Mesodermal cell (in vitro differentiated cells): ENCODE measurements around the gene MYO18A.
A peak's percentile ranks its signal among the peaks of the same experiment; 100 is the strongest.

Source experiments
- H3K27ac ChIP-seq: 2 replicates; pipeline ENCODE4 v1.7.0; 2013; ENCODE audit warnings: mild to moderate bottlenecking, low read depth, low read length, moderate library complexity; ENCODE audit not compliant: severe bottlenecking
- H3K36me3 ChIP-seq: 2 replicates; pipeline ENCODE4 v1.7.1; 2013; ENCODE audit warnings: mild to moderate bottlenecking, low read length, moderate library complexity; ENCODE audit not compliant: control insufficient read depth, insufficient read depth
- H3K4me1 ChIP-seq: one replicate; pipeline ENCODE4 v1.7.1; 2013; ENCODE audit warnings: mild to moderate bottlenecking, low read length; ENCODE audit not compliant: insufficient read depth, control insufficient read depth, poor library complexity, severe bottlenecking
- H3K4me3 ChIP-seq: 2 replicates; pipeline ENCODE4 v1.7.0; 2013; ENCODE audit warnings: low read length, control low read depth, mild to moderate bottlenecking; ENCODE audit not compliant: insufficient read depth, poor library complexity, severe bottlenecking; ENCODE audit errors: extremely low read depth
- H3K9me3 ChIP-seq: 2 replicates; pipeline ENCODE4 v1.7.1; 2013; ENCODE audit warnings: mild to moderate bottlenecking, low read length, moderate library complexity; ENCODE audit not compliant: control insufficient read depth
- WGBS, 2 experiments: methylation state at CpG; one replicate each; pipeline ENCODE4 v1.1.5; 2013; ENCODE audit warnings: missing lambda C conversion rate in 2 of 2; ENCODE audit not compliant: insufficient coverage in 2 of 2; 5-methylcytosine and 5-hydroxymethylcytosine counted together

The MYO18A gene

DNA sequence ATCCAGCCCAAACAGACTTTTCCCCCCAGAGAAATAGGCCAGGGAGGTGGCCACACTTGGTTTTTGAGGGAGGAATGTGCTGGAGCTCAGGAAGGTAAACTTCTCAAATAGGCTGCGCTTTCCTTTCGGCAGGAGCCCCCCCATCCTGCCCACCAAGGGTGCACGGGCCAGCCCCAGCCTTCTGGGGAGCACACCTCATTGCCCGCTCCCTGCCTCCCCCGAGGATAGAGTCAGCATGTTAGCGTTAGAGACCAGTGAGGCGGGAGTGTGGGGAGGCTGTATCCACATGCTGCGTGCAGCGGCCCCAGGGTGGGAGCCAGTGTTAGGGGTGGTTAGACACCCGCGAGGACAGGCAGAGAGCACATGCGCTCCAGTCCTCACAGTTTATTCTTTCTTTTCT, 95.0 kb downstream of the MYO18A start:
- Histone ChIP-seq H3K36me3 (peaks cover 68% of the 10 kb centered on the region), H3K9me3 (no peaks in the 10 kb centered on the region), H3K4me3 (no peak overlapping the region), H3K4me1 (peaks cover 18% of the 10 kb centered on the region), H3K27ac (no peak overlapping the region)
- WGBS, 2 experiments, result 84 to 89% methylated on average over 7 to 9 of the region's 12 CpGs

- Histone ChIP-seq H3K4me3 (no peak overlapping the region), H3K9me3 (no peaks in the 10 kb centered on the region), H3K36me3 (peaks cover 67% of the 10 kb centered on the region), H3K4me1 (peaks cover 18% of the 10 kb centered on the region), H3K27ac (peak overlapping the region; percentile 6)
- 66 to 78% methylated on average over 10 to 20 of the region's 21 CpGs for WGBS, 2 experiments
Observed at GRCh38 chr17:29084541-29085146, 95.6 kb downstream of the MYO18A start.

DNA sequence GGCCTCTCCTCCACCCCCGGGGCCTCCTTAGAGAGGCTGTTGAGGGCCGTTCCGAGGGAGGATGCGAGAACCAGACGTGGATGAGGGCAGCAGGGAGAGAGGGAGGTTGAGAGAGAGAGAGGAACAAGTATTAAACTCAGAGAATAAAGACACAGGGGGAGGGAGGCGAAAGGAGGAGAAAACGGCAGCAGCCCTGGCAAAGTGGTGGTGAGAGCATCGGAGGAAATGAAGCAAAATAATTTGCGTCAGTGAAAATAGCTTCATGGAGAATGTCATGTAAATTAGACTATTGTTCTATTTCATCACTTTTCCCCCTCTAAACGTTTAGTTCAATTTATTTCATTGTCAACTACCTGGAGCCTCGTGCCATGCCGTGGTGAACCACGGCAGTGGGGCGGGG, 99.2 kb downstream of the MYO18A start:
- Histone ChIP-seq H3K36me3 (peaks cover 56% of the 10 kb centered on the region), H3K4me1 (peaks cover 12% of the 10 kb centered on the region), H3K27ac (no peak overlapping the region), H3K9me3 (no peaks in the 10 kb centered on the region), H3K4me3 (no peak overlapping the region)
- 92 to 95% methylated on average over 8 to 11 of the region's 14 CpGs for WGBS, 2 experiments

GRCh38 chr17:29080323-29080722, 99.9 kb downstream of the MYO18A start:
- peaks cover 9% of the 10 kb centered on the region for H3K4me1 ChIP-seq
- H3K4me3 ChIP-seq, result no peak overlapping the region
- no peaks in the 10 kb centered on the region for H3K9me3 ChIP-seq
- H3K27ac ChIP-seq, result no peak overlapping the region
- 95 to 98% methylated on average over 28 to 29 of the region's 33 CpGs for WGBS, 2 experiments
- peaks cover 50% of the 10 kb centered on the region for H3K36me3 ChIP-seq

DNA sequence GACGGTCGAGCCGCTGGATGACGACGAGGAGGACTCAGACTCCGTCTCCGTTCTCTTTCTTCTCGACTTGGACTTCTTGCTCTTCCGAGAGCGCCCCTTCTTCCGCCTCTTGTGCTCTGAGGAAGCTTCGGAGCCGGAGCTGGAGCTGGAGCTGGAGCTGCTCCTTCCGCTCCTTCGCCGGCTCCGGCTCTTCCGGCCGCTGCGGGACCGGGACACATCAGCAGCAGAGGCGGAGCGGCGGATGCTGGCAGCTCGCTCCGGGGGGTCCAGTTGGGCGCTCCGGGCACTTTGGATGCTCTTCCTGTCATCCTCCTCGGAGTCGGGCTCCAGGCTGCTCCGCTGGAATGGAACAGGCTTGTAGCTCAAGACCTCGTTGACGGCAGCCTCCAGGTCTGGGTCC, 100.3 kb downstream of the MYO18A start:
- Histone ChIP-seq H3K9me3 (no peaks in the 10 kb centered on the region), H3K27ac (no peak overlapping the region), H3K4me3 (no peak overlapping the region), H3K36me3 (peaks cover 47% of the 10 kb centered on the region), H3K4me1 (peaks cover 4% of the 10 kb centered on the region)
- WGBS, 2 experiments, result 93 to 95% methylated on average over 23 to 33 of the region's 33 CpGs

DNA sequence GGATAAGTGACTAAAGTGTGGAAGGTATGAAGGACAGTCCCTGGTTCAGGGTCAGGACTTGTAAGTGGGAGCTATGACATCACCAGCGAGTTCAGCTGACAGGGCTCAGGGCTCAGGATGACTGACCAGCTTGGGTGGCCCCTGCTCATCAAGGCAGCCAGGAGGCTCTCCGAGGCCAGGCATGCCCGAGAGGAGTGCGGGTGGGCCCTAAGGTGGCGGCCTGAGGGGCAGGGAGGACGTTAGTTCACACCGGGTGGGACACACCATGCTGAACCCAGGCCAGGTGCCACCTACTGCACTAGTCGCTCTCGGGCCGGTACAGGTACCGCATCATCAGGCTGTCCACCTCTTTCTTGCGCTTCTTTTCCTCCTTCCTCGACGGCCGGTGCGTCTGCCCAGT, 100.8 kb downstream of the MYO18A start:
- WGBS, 2 experiments, result 93 to 97% methylated on average over 14 to 16 of the region's 16 CpGs
- Histone ChIP-seq H3K4me3 (no peak overlapping the region), H3K4me1 (no peaks in the 10 kb centered on the region), H3K36me3 (peaks cover 45% of the 10 kb centered on the region), H3K27ac (no peak overlapping the region), H3K9me3 (no peaks in the 10 kb centered on the region)

DNA sequence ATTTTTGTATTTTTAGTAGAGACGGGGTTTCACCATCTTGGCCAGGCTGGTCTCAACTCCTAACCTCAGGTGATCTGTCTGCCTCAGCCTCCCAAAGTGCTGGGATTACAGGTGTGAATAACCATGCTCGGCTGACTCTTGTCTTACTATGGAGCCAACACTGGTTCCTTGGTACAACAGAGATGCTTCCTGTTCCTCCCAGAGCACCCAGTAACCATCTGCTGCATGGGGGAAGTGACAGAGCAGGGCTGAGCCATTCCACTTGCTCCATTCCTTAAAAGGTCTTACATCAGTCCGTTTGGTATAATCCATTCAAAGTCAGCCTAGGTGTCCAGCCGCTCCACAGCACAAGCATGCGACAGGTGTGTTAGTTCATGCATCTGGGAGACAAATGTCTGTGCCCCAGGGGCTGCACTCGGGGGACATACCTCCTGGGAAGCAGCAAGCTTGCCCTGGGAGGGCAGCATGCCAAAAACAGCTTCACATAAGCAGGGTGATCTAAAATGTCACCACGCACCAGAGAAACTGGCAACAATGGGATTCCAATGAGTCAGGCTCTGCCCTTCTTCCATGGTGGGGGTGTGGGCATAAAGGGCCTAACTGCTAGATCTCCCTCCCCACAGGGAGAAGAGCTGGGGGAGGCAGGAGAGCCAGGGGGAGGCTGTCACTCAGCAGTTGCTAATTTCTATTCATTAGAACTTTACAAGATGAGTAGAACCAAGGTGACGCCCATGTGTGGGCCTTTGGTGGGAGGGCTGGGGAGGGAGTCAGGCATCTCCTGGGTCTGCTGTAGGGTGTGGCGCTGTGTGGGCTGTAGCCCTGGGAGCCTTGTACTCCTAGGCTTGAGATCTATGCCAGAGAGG, 101.8 kb downstream of the MYO18A start:
- no peak overlapping the region for H3K4me3 ChIP-seq
- H3K36me3 ChIP-seq, result peaks cover 47% of the 10 kb centered on the region
- H3K27ac ChIP-seq, result no peak overlapping the region
- no peaks in the 10 kb centered on the region for H3K4me1 ChIP-seq
- 90 to 91% methylated on average over 7 to 8 of the region's 9 CpGs for WGBS, 2 experiments
- no peaks in the 10 kb centered on the region for H3K9me3 ChIP-seq

DNA sequence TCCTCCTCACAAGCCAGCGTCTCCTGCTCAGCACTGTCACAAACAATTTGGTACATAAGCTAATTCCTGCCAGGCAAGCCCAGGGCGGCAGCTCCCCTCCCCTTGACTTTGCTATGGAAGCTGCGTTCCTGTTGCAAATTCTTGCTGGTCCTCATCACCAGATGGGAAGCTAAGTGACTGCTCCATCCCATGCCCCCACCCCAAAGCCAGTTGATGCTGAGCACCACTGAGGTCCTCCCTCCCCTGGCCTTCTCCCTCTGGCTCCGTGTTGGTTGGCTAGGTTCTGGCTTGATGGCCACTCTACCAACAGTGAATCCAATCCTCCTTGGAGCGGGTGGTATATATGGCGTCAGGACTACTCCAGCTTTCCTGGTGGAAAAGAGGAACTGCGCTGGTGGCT, 102.9 kb downstream of the MYO18A start:
- 97 to 98% methylated on average over 5 to 6 of the region's 7 CpGs for WGBS, 2 experiments
- Histone ChIP-seq H3K4me1 (no peaks in the 10 kb centered on the region), H3K36me3 (peaks cover 41% of the 10 kb centered on the region), H3K4me3 (no peak overlapping the region), H3K9me3 (no peaks in the 10 kb centered on the region), H3K27ac (no peak overlapping the region)

GRCh38 chr17:29076722-29077121, 103.5 kb downstream of the MYO18A start:
- H3K4me1 ChIP-seq, result no peaks in the 10 kb centered on the region
- no peaks in the 10 kb centered on the region for H3K9me3 ChIP-seq
- H3K4me3 ChIP-seq, result no peak overlapping the region
- no peak overlapping the region for H3K27ac ChIP-seq
- 73 to 89% methylated on average over 5 to 7 of the region's 7 CpGs for WGBS, 2 experiments
- peaks cover 35% of the 10 kb centered on the region for H3K36me3 ChIP-seq

- Histone ChIP-seq H3K27ac (no peak overlapping the region), H3K4me3 (no peak overlapping the region), H3K9me3 (no peaks in the 10 kb centered on the region), H3K4me1 (no peaks in the 10 kb centered on the region), H3K36me3 (peaks cover 29% of the 10 kb centered on the region)
- 96 to 100% methylated on average over 2 to 4 of the region's 6 CpGs for WGBS, 2 experiments
Observed at GRCh38 chr17:29076087-29076486, 104.1 kb downstream of the MYO18A start.

- WGBS, 2 experiments, result 91 to 96% methylated on average over 7 to 11 of the region's 12 CpGs
- H3K9me3 ChIP-seq, result no peaks in the 10 kb centered on the region
Observed at GRCh38 chr17:29074488-29074887, 105.7 kb downstream of the MYO18A start.

More at GRCh38 chr17:29074488-29074887, 105.7 kb downstream of the MYO18A start:
- Histone ChIP-seq H3K36me3 (peaks cover 17% of the 10 kb centered on the region), H3K27ac (no peak overlapping the region), H3K4me1 (no peaks in the 10 kb centered on the region), H3K4me3 (no peak overlapping the region)
